Hepatocyte (in vitro differentiated cells): ENCODE results near the gene KCNQ5. TPM values are rescaled to one million over a fixed set of nuclear protein-coding genes. Genes with fewer than 3 reads are reported as not detected.

Experiments used
- DNase-seq: peaks from one replicate; pipeline ENCODE4 v3.0.0-alpha.2; 2016; ENCODE audit warnings: low spot score
- H2AFZ ChIP-seq: fragments of 200-600 bp; sonication (generic); 2 replicates; pipeline ENCODE4 v1.6.0; 2016; ENCODE audit warnings: antibody characterized with exemption, mild to moderate bottlenecking
- H3K27ac ChIP-seq: fragments of 200-600 bp; sonication (generic); 2 replicates; pipeline ENCODE4 v1.5.1; 2016; ENCODE audit warnings: mild to moderate bottlenecking
- H3K27me3 ChIP-seq: fragments of 200-600 bp; sonication (generic); 2 replicates; pipeline ENCODE4 v1.6.1; 2016
- H3K36me3 ChIP-seq: fragments of 200-600 bp; sonication (generic); replicated peaks from 2 replicates; pipeline ENCODE4 v1.5.1; 2016; ENCODE audit warnings: low read depth; ENCODE audit not compliant: insufficient read depth
- H3K4me1 ChIP-seq: fragments of 200-600 bp; sonication (generic); 2 replicates; pipeline ENCODE4 v1.5.1; 2016; ENCODE audit warnings: mild to moderate bottlenecking, moderate library complexity; ENCODE audit not compliant: insufficient read depth
- H3K4me2 ChIP-seq: fragments of 200-600 bp; sonication (generic); 2 replicates; pipeline ENCODE4 v1.6.0; 2016
- H3K4me3 ChIP-seq: fragments of 200-600 bp; sonication (generic); 2 replicates; pipeline ENCODE4 v1.5.1; 2016; ENCODE audit warnings: mild to moderate bottlenecking
- H3K79me2 ChIP-seq: fragments of 200-600 bp; sonication (generic); 2 replicates; pipeline ENCODE4 v1.6.0; 2017; ENCODE audit warnings: mild to moderate bottlenecking
- H3K9me2 ChIP-seq: fragments of 200-600 bp; sonication (generic); replicated peaks from 2 replicates; pipeline ENCODE4 v1.6.0; 2017; ENCODE audit warnings: mild to moderate bottlenecking; ENCODE audit not compliant: insufficient read depth
- H3K9me3 ChIP-seq: fragments of 200-600 bp; sonication (generic); 2 replicates; pipeline ENCODE4 v1.5.1; 2016; ENCODE audit warnings: low read depth, mild to moderate bottlenecking
- H4K20me1 ChIP-seq: fragments of 200-600 bp; sonication (generic); 2 replicates; pipeline ENCODE4 v1.6.0; 2016; ENCODE audit warnings: mild to moderate bottlenecking; ENCODE audit not compliant: insufficient read depth, poor library complexity, severe bottlenecking
- CTCF ChIP-seq: fragments of 200-600 bp; sonication (generic); IDR thresholded peaks from 2 replicates; pipeline ENCODE4 v1.5.1; 2016; ENCODE audit warnings: antibody characterized with exemption, mild to moderate bottlenecking; ENCODE audit not compliant: poor library complexity
- EZH2 ChIP-seq: fragments of 200-600 bp; sonication (generic); IDR thresholded peaks from 2 replicates; pipeline ENCODE4 v1.6.1; 2016; ENCODE audit warnings: antibody characterized with exemption, mild to moderate bottlenecking, borderline replicate concordance
- EZH2phosphoT487 ChIP-seq: fragments of 200-600 bp; sonication (generic); IDR thresholded peaks from one replicate; pipeline ENCODE4 v1.6.1; 2018; ENCODE audit warnings: antibody characterized with exemption, mild to moderate bottlenecking, low read depth, moderate library complexity; ENCODE audit not compliant: unreplicated experiment, severe bottlenecking
- WGBS: methylation state at CpG from one replicate; pipeline ENCODE4 v1.1.6; 2016; ENCODE audit warnings: low lambda C conversion rate; ENCODE audit errors: missing lambda C conversion rate; 5-methylcytosine and 5-hydroxymethylcytosine counted together
- polyA plus RNA-seq: library from polyadenylated mRNA; unstranded; fragments of >200 nt; fragmentation: Nextera tagmentation; extraction: Ambion mirVana; gene quantifications from 2 replicates; pipeline ENCODE4 v1.2.1, GENCODE V29; 2016
- total RNA-seq: library from RNA; depleted of rRNA; stranded (reverse); fragments of >200 nt; gene quantifications from 2 replicates; pipeline ENCODE4 v1.2.3, GENCODE V29; 2014

Gene KCNQ5
- total and polyA plus RNA-seq, 2 experiments from 2014 or later, result 1.6 to 2.0 TPM

- Histone ChIP-seq H3K9me2 (no peaks in the 10 kb centered on the region), H3K36me3 (no peaks in the 10 kb centered on the region), H4K20me1 (no peaks in the 10 kb centered on the region), H3K9me3 (no peaks in the 10 kb centered on the region), H3K27me3 (no peaks in the 10 kb centered on the region), H3K79me2 (no peaks in the 10 kb centered on the region), H3K4me2 (no peak overlapping the region), H2AFZ (no peak overlapping the region), H3K4me3 (no peak overlapping the region), H3K27ac (no peak overlapping the region), H3K4me1 (no peaks in the 10 kb centered on the region)
- DNase-seq, result no peak
- 64% methylated on average over 1 of the region's 1 CpG for WGBS
- no peak for TF ChIP-seq EZH2phosphoT487
- no peak for TF ChIP-seq CTCF
- TF ChIP-seq EZH2, result no peak
Measured at GRCh38 chr6:72820906-72821305, 199.0 kb downstream of the KCNQ5 start.

- Histone ChIP-seq H3K4me3 (no peak overlapping the region), H3K9me3 (no peaks in the 10 kb centered on the region), H4K20me1 (no peaks in the 10 kb centered on the region), H3K36me3 (no peaks in the 10 kb centered on the region), H3K27ac (no peak overlapping the region), H3K4me2 (no peak overlapping the region), H3K4me1 (no peaks in the 10 kb centered on the region), H3K9me2 (no peaks in the 10 kb centered on the region), H3K27me3 (no peaks in the 10 kb centered on the region), H3K79me2 (no peaks in the 10 kb centered on the region), H2AFZ (no peak overlapping the region)
- TF ChIP-seq EZH2phosphoT487, result no peak
- no peak for TF ChIP-seq CTCF
- no peak for TF ChIP-seq EZH2
- no peak for DNase-seq
- 79% methylated on average over 1 of the region's 1 CpG for WGBS
Measured at GRCh38 chr6:72822023-72822422, 200.2 kb downstream of the KCNQ5 start.

GRCh38 chr6:72822691-72823090 lies 200.8 kb downstream of the KCNQ5 start:
- H3K79me2 ChIP-seq, result no peaks in the 10 kb centered on the region
- no peak overlapping the region for H2AFZ ChIP-seq
- no peaks in the 10 kb centered on the region for H4K20me1 ChIP-seq
- H3K27me3 ChIP-seq, result no peaks in the 10 kb centered on the region
- H3K4me2 ChIP-seq, result no peak overlapping the region
- WGBS, result 93% methylated on average over 1 of the region's 1 CpG
- DNase-seq, result no peak
- no peaks in the 10 kb centered on the region for H3K9me3 ChIP-seq
- no peak for TF ChIP-seq CTCF
- TF ChIP-seq EZH2, result no peak
- TF ChIP-seq EZH2phosphoT487, result no peak
- no peaks in the 10 kb centered on the region for H3K36me3 ChIP-seq
- no peaks in the 10 kb centered on the region for H3K4me1 ChIP-seq
- H3K27ac ChIP-seq, result no peak overlapping the region
- no peaks in the 10 kb centered on the region for H3K9me2 ChIP-seq
- H3K4me3 ChIP-seq, result no peak overlapping the region

- no peaks in the 10 kb centered on the region for H3K79me2 ChIP-seq
- no peaks in the 10 kb centered on the region for H3K9me3 ChIP-seq
- H3K27ac ChIP-seq, result no peak overlapping the region
- H3K4me2 ChIP-seq, result no peak overlapping the region
- H2AFZ ChIP-seq, result no peak overlapping the region
- H4K20me1 ChIP-seq, result no peaks in the 10 kb centered on the region
- no peaks in the 10 kb centered on the region for H3K9me2 ChIP-seq
- H3K4me1 ChIP-seq, result no peaks in the 10 kb centered on the region
- TF ChIP-seq CTCF (no peak), EZH2phosphoT487 (no peak), EZH2 (no peak)
- H3K27me3 ChIP-seq, result no peaks in the 10 kb centered on the region
- no peaks in the 10 kb centered on the region for H3K36me3 ChIP-seq
- no peak for DNase-seq
- no peak overlapping the region for H3K4me3 ChIP-seq
- 68% methylated on average over 2 of the region's 2 CpGs for WGBS
Measured at GRCh38 chr6:72824833-72825232, 203.0 kb downstream of the KCNQ5 start.
